Cerebellar cortex (tissue), 1 donor: ENCODE results near the gene CEP350.
"Not testable (repeated sequence)": the region's sequence is repeated elsewhere in the genome, so short reads cannot be mapped to it uniquely, and the experiment has no call there.

Source experiments
- DNase-seq: peaks from one replicate; pipeline ENCODE4 v3.0.0-alpha.2; 2015; ENCODE audit warnings: low spot score

The CEP350 gene

GRCh38 chr1:180130651-180131050 lies 176.0 kb downstream of the CEP350 start:
- no peak for DNase-seq

- no peak for DNase-seq
These were observed 176.9 kb downstream of the CEP350 start for GRCh38 chr1:180131510-180131909.

GRCh38 chr1:180133193-180133592 lies 178.6 kb downstream of the CEP350 start:
- no peak for DNase-seq

- not testable (repeated sequence) for DNase-seq
These were observed 179.1 kb downstream of the CEP350 start for GRCh38 chr1:180133688-180134087.

- no peak for DNase-seq
These were observed 180.9 kb downstream of the CEP350 start for GRCh38 chr1:180135535-180135934.

- DNase-seq, result no peak
These were observed 181.8 kb downstream of the CEP350 start for GRCh38 chr1:180136331-180136967.

GRCh38 chr1:180136968-180137356 lies 182.4 kb downstream of the CEP350 start:
- no peak for DNase-seq

- DNase-seq, result no peak
These were observed 183.2 kb downstream of the CEP350 start for GRCh38 chr1:180137776-180138175.

GRCh38 chr1:180141381-180141934 lies 186.8 kb downstream of the CEP350 start:
- no peak for DNase-seq

GRCh38 chr1:180143359-180143758 lies 188.7 kb downstream of the CEP350 start:
- DNase-seq, result no peak

GRCh38 chr1:180144659-180145357 lies 190.2 kb downstream of the CEP350 start:
- DNase-seq, result no peak

GRCh38 chr1:180145446-180145845 lies 190.8 kb downstream of the CEP350 start:
- no peak for DNase-seq

- no peak for DNase-seq
These were observed 196.4 kb downstream of the CEP350 start for GRCh38 chr1:180150982-180151381.

GRCh38 chr1:180151508-180151907 lies 196.9 kb downstream of the CEP350 start:
- no peak for DNase-seq

- DNase-seq, result no peak
These were observed 198.0 kb downstream of the CEP350 start for GRCh38 chr1:180152588-180152987.

GRCh38 chr1:180153032-180153431 lies 198.4 kb downstream of the CEP350 start:
- no peak for DNase-seq

GRCh38 chr1:180154003-180154324 lies 199.4 kb downstream of the CEP350 start:
- DNase-seq, result no peak

- peak; percentile 83 for DNase-seq
These were observed 199.9 kb downstream of the CEP350 start, which contains the start of gene QSOX1 for GRCh38 chr1:180154325-180155181. TSS of gene QSOX1 (plus strand) at chr1:180154869. CDS start at chr1:180154908, 39 bp downstream.

GRCh38 chr1:180155182-180155682 lies 200.6 kb downstream of the CEP350 start:
- peak; percentile 26 for DNase-seq

GRCh38 chr1:180156201-180156600 lies 201.6 kb downstream of the CEP350 start:
- no peak for DNase-seq

GRCh38 chr1:180156631-180157091 lies 202.1 kb downstream of the CEP350 start:
- no peak for DNase-seq

- no peak for DNase-seq
These were observed 202.5 kb downstream of the CEP350 start for GRCh38 chr1:180157108-180157507.
